Osteocyte (in vitro differentiated cells): ENCODE measurements around the gene BCL6. TPM values are rescaled to one million over a fixed set of nuclear protein-coding genes. Genes with fewer than 3 reads are reported as not detected.

Experiments used
- DNase-seq: peaks from one replicate; pipeline ENCODE4 v3.0.0; 2021; ENCODE audit warnings: mixed read lengths; ENCODE audit not compliant: unreplicated experiment; ENCODE audit errors: extremely low spot score
- H3K27ac Mint-ChIP-seq: one replicate; pipeline ENCODE4 v1.8.0; 2021; ENCODE audit warnings: mild to moderate bottlenecking, mixed read lengths; ENCODE audit not compliant: unreplicated experiment
- H3K27me3 Mint-ChIP-seq: one replicate; pipeline ENCODE4 v1.8.0; 2021; ENCODE audit warnings: mixed read lengths; ENCODE audit not compliant: unreplicated experiment
- H3K36me3 Mint-ChIP-seq: one replicate; pipeline ENCODE4 v1.8.0; 2021; ENCODE audit warnings: mixed read lengths; ENCODE audit not compliant: unreplicated experiment
- H3K4me1 Mint-ChIP-seq: one replicate; pipeline ENCODE4 v1.8.0; 2021; ENCODE audit warnings: mixed read lengths; ENCODE audit not compliant: unreplicated experiment
- H3K4me3 Mint-ChIP-seq: one replicate; pipeline ENCODE4 v1.8.0; 2021; ENCODE audit warnings: mild to moderate bottlenecking, moderate library complexity, mixed read lengths; ENCODE audit not compliant: unreplicated experiment
- H3K9me3 Mint-ChIP-seq: one replicate; pipeline ENCODE4 v1.8.0; 2021; ENCODE audit warnings: mixed read lengths; ENCODE audit not compliant: unreplicated experiment
- CTCF ChIP-seq: fragments of 200-600 bp; sonication (generic); IDR thresholded peaks from 2 replicates; pipeline ENCODE4 v1.5.0; 2021; ENCODE audit warnings: antibody characterized with exemption, mild to moderate bottlenecking, moderate library complexity
- total RNA-seq: library from RNA; stranded (reverse); gene quantifications from 2 replicates; pipeline ENCODE4 v1.2.1, GENCODE V29; 2021

BCL6 gene
- total RNA-seq, 1 donor from 2014 or later: 84.8 TPM

- peak; percentile 27 for DNase-seq
- no peak overlapping the region for H3K27ac Mint-ChIP-seq
- H3K36me3 Mint-ChIP-seq: no peaks in the 10 kb centered on the region
- H3K4me3 Mint-ChIP-seq: no peak overlapping the region
- H3K27me3 Mint-ChIP-seq: no peaks in the 10 kb centered on the region
- no peak for TF ChIP-seq CTCF
- no peaks in the 10 kb centered on the region for H3K9me3 Mint-ChIP-seq
- peaks cover 11% of the 10 kb centered on the region for H3K4me1 Mint-ChIP-seq
Observed at GRCh38 chr3:187706971-187707370, 38.3 kb downstream of the BCL6 start.

- no peak for DNase-seq
- peaks cover 11% of the 10 kb centered on the region for H3K4me1 Mint-ChIP-seq
- no peaks in the 10 kb centered on the region for H3K36me3 Mint-ChIP-seq
- H3K4me3 Mint-ChIP-seq: no peak overlapping the region
- TF ChIP-seq CTCF: no peak
- no peaks in the 10 kb centered on the region for H3K27me3 Mint-ChIP-seq
- no peak overlapping the region for H3K27ac Mint-ChIP-seq
- H3K9me3 Mint-ChIP-seq: no peaks in the 10 kb centered on the region
Observed at GRCh38 chr3:187705164-187705563, 40.1 kb downstream of the BCL6 start.

GRCh38 chr3:187702507-187703033 is 42.7 kb downstream of the BCL6 start, which contains the start of gene RTP2:
RTP2 (minus strand) TSS chr3:187702557; CDS start chr3:187702128, 429 bp downstream.
- H3K27me3 Mint-ChIP-seq: peaks cover 3% of the 10 kb centered on the region
- peak within 1 kb of the TSS; percentile 52 for H3K27ac Mint-ChIP-seq
- H3K4me3 Mint-ChIP-seq: no peak within 1 kb of the TSS
- H3K9me3 Mint-ChIP-seq: no peaks in the 10 kb centered on the region
- no peak for DNase-seq
- no peaks in the 10 kb centered on the region for H3K36me3 Mint-ChIP-seq
- no peak for TF ChIP-seq CTCF
- peaks cover 11% of the 10 kb centered on the region for H3K4me1 Mint-ChIP-seq

GRCh38 chr3:187700249-187700648 is 45.0 kb downstream of the BCL6 start:
- DNase-seq: no peak
- Mint-ChIP-seq H3K4me3 (no peak overlapping the region), H3K27ac (no peak overlapping the region), H3K9me3 (no peaks in the 10 kb centered on the region), H3K36me3 (no peaks in the 10 kb centered on the region), H3K4me1 (peaks cover 11% of the 10 kb centered on the region), H3K27me3 (peaks cover 20% of the 10 kb centered on the region)
- no peak for TF ChIP-seq CTCF

GRCh38 chr3:187698499-187699399 is 46.5 kb downstream of the BCL6 start:
- TF ChIP-seq CTCF: no peak
- no peak for DNase-seq
- no peaks in the 10 kb centered on the region for H3K36me3 Mint-ChIP-seq
- no peak overlapping the region for H3K4me3 Mint-ChIP-seq
- peaks cover 31% of the 10 kb centered on the region for H3K27me3 Mint-ChIP-seq
- H3K27ac Mint-ChIP-seq: no peak overlapping the region
- H3K9me3 Mint-ChIP-seq: no peaks in the 10 kb centered on the region
- peaks cover 7% of the 10 kb centered on the region for H3K4me1 Mint-ChIP-seq
